HG03571 (cell line): ENCODE results near the gene SLC35F1.

ENCODE experiments used
- ATAC-seq: cut with Tn5 transposase; IDR thresholded peaks from one replicate; pipeline ENCODE4 v1.9.1; 2021; ENCODE audit not compliant: unreplicated experiment

The SLC35F1 gene

GRCh38 chr6:118306392-118307238 is 399.6 kb downstream of the SLC35F1 start:
- ATAC-seq, result no peak

- no peak for ATAC-seq
Observed at GRCh38 chr6:118307581-118307980, 400.5 kb downstream of the SLC35F1 start.

GRCh38 chr6:118309337-118310093 is 402.5 kb downstream of the SLC35F1 start:
- no peak for ATAC-seq

- ATAC-seq, result no peak
Observed at GRCh38 chr6:118313208-118313607, 406.1 kb downstream of the SLC35F1 start.

- no peak for ATAC-seq
Observed at GRCh38 chr6:118313762-118314161, 406.7 kb downstream of the SLC35F1 start.

GRCh38 chr6:118316796-118317384 is 409.8 kb downstream of the SLC35F1 start:
- no peak for ATAC-seq

DNA sequence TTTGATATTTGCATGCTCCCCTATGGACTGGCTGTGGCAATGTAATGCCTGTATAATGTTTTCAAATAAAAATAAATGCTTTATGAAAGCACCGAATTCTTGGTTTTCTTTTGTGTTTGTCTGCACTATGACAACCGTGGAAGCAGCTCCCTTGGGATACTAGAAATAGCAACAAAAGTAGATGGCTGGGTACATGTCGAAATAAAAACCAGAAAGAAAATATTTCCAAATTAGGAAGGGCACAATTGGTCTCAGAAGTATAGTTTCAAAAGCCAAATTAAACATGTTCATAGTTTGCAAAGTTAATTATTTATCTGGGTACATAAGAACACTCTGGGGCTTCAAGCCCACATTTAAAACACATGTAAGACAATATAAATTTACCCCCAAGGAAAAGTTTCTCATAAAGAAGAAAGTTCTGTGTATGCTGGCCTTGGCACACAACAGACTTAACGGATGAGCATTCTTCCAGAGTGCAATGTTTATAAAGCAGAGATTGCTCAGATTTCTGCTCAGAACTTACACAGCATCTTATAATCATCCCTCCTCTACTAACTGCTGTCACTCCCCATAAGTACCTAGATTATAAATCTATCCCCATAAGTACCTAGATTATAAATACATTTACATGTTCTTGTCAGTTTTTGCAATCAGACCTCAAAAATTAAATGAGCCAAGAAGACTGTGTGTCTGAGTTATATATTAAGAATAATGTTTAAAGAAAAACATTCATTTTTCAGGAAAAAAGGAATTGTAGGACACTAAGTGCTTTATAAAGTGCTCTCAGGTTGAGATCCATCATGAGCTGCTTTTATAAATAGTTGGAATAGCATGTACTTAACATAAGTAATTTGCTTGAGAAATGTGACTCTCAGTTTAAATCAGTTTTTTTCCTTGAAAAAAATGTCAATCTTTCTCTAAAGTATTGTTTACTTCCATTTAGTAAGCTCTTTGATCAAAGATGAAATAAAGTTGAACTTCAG is 410.8 kb downstream of the SLC35F1 start:
- no peak for ATAC-seq

DNA sequence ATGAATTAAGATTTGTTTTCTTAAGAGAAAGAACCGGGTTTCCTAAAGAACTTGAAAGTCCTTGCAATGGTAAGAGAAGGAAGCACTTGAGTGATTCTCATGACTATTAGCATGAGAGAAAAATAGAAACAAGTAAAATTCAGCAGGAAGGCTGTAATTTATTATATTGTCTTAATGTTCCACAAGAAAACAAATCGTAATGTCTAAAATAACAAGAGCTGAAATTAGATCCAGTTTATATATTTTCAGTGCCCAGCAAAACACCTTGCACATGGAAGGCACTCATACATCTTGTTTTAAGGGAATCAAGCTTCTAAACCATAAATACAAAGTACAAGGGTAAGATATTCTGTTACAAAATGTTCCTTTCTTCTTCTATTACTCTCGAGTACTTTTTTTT is 411.6 kb downstream of the SLC35F1 start:
- no peak for ATAC-seq

- no peak for ATAC-seq
Observed at GRCh38 chr6:118319416-118319815, 412.4 kb downstream of the SLC35F1 start.

DNA sequence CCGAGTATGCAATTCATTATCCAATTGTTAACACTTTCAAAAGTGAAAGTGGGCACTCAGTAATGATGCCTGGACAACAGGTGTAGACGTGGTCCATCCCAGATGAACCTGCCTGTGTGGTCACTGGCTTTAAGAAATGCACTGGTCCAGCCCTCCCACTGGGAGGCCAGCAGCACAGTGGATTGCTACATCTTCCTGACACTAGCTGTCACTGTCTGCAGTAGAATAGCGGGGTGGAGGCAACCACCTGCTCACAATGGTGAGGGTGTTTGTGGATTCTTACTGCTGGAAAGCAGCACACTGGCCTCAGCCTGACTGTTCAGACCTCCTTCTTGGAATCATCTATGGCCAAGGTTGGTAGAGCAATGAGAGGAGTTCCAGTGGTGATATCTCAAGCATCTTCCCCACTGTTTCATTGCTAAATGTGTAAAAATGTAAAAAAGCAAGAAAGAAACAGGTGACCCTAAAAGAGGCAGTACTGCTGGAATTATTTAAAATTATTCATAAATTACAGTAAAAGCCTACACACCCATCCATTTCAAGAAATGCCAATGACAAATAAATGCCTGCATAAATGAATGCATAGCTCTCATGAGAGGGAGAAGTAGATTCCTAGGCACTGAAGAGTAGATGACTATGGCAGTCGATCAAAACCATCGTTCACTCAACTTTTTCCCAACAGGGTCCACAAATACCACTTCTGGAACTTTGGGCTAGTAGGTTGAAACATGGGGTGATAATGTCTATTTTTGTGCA is 413.0 kb downstream of the SLC35F1 start:
- no peak for ATAC-seq

DNA sequence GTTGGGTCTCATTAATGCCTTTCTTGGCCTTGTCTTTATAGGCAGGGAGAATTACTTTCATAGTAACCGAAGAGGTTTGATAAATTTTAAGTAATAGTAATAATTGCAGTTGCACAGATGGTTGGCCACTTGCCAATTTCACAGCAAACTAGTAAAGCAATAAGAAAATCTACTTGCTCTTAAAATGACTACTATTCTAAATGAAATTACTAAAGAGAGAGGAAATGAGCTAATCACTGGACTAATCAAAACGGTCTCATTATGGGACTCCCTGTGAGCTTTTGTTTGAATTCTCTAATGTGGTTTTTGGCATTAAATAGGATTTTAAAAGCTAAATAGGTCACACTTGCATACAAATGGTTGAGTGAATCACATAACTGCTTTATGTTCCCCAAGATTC is 413.6 kb downstream of the SLC35F1 start:
- no peak for ATAC-seq

DNA sequence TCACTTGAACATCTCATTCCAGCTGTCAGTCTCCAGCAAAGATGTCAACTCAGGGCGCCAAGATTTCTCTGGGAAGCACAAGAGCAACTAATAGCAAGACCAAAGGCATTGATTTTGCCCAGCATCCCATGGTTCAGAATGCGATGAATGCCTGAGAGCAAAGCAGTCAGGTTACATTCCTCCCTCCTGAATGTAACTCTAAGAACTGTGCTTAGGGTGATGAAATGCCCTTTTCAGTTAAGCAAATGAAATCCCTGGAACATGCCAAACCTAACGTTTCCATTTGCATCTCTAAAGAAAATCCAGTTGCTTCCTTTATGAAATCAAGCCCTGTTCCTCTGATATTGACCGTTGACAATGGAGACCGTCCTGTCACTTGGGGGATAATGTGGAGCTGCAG is 417.1 kb downstream of the SLC35F1 start:
- ATAC-seq, result no peak

DNA sequence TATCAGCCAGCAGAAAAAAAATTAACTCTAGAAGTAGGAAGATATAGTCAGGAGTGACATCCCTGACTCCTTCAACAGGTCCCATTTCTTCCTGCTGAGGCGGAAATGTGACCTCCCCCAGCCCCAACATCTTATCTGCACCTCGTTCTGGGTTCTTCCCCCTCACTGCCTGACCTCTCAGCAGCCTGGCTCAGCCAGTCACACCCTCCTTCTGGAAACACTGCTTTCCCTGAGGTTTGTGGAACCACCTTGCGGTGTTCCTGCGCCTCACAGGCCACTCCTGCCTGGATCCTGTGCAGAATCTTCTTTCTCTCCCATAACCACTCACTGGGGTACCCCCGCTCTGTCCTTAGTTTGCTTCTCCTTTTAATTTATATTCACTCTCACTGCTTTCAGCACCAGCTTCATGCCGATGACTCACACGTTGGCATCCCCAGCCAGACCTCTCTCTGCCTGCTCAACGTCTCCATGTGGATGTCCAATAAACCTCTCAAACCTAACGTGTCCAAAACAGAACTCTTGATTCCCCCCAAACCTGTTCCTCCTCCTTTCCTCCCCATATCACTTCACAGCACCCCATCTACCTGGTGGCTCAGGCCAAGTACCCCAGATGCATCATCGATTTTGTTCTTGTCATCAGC is 418.3 kb downstream of the SLC35F1 start:
- ATAC-seq, result no peak

GRCh38 chr6:118326712-118327111 is 419.6 kb downstream of the SLC35F1 start:
- ATAC-seq, result no peak

GRCh38 chr6:118327237-118327636 is 420.2 kb downstream of the SLC35F1 start:
- ATAC-seq, result no peak

GRCh38 chr6:118333772-118334171 is 426.7 kb downstream of the SLC35F1 start:
- ATAC-seq, result no peak

- ATAC-seq, result no peak
Observed at GRCh38 chr6:118334634-118335033, 427.6 kb downstream of the SLC35F1 start.

DNA sequence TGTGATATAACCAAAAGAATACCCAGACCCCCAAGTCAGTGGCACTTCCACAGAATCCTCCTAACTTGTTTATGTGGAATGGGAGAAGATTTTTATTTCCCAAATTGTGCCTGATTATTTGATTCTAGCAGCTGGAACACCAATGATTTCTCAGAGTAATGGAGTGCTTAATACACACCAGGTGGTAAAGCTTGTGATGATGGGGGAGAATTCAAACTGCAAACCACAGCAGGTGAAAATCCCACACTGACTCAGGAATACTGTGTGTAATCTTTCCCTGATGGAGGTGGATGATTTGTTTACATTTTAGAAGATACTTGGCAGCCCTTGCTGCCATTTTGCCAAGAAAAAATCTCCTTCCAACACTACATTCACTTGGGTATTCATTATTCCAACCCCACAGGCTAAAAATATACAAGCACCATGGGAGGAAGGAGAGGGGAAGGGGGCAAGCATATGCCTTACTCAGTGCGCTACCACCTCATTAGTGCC is 428.3 kb downstream of the SLC35F1 start:
- no peak for ATAC-seq

DNA sequence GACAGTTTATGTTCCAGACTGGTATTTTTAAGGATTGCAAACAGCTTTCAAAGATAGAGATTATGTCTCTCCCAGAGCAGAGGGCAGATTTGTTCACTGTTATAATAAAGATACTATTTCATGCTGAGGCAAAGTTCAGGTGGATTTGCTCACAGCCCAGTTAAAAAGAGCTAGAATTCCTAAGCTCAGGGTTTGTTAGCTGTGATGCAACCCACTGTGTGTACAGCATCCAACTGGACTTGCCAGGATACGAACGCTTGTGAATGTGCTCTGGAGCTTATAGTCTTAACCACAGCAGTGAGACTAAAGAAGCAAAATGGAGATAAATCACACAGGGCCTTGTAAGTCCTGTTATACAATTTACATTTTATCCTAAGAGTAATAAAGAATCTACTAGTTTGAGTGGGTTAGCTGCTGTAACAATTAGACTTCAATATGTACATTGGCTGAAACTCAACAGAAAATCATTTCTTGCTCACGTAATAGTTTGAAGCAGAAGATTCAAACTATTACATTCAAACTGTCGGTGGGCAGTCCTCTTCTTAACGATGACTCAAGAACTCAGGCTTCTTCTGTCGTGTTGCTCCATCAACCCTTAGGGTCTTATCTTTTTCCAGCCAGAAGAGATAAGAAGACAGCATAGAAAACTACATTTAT is 437.1 kb downstream of the SLC35F1 start:
- no peak for ATAC-seq
